ENCODE results near the gene RSPH9. TPM values are rescaled to one million over a fixed set of nuclear protein-coding genes. Genes with fewer than 3 reads are reported as not detected.
"Not testable (repeated sequence)": the region's sequence is repeated elsewhere in the genome, so short reads cannot be mapped to it uniquely, and the experiment has no call there.

The RSPH9 gene
- total RNA-seq, 1 donor from 2014 or later: 0.22 TPM

GRCh38 chr6:43657221-43657802, 12.5 kb downstream of the RSPH9 start:
- Mint-ChIP-seq H3K27ac (ENCODE audit: unreplicated experiment) (no peak overlapping the region), H3K9me3 (ENCODE audit: low read depth) (peaks cover 9% of the 10 kb centered on the region), H3K4me1 (ENCODE audit: low read depth) (no peaks in the 10 kb centered on the region), H3K27me3 (ENCODE audit: low read depth) (peaks cover 1% of the 10 kb centered on the region), H3K36me3 (ENCODE audit: low read depth) (no peaks in the 10 kb centered on the region), H3K4me3 (ENCODE audit: unreplicated experiment) (no peak overlapping the region)
- DNase-seq (ENCODE audit: low spot score): no peak
- no peak for TF ChIP-seq CTCF (IDR thresholded peaks at IDR 0.05)

- peaks cover 9% of the 10 kb centered on the region for H3K9me3 Mint-ChIP-seq (ENCODE audit: low read depth)
- H3K4me3 Mint-ChIP-seq (ENCODE audit: unreplicated experiment): no peak overlapping the region
- DNase-seq (ENCODE audit: low spot score): no peak
- no peak overlapping the region for H3K27ac Mint-ChIP-seq (ENCODE audit: unreplicated experiment)
- H3K36me3 Mint-ChIP-seq (ENCODE audit: low read depth): no peaks in the 10 kb centered on the region
- H3K27me3 Mint-ChIP-seq (ENCODE audit: low read depth): peaks cover 1% of the 10 kb centered on the region
- TF ChIP-seq CTCF (IDR thresholded peaks at IDR 0.05): no peak
- H3K4me1 Mint-ChIP-seq (ENCODE audit: low read depth): no peaks in the 10 kb centered on the region
Observed at GRCh38 chr6:43658161-43658560, 13.3 kb downstream of the RSPH9 start.

- not testable (repeated sequence) for DNase-seq (ENCODE audit: low spot score); H3K4me1 Mint-ChIP-seq (ENCODE audit: low read depth); H3K27ac Mint-ChIP-seq (ENCODE audit: unreplicated experiment); H3K9me3 Mint-ChIP-seq (ENCODE audit: low read depth); H3K4me3 Mint-ChIP-seq (ENCODE audit: unreplicated experiment); H3K27me3 Mint-ChIP-seq (ENCODE audit: low read depth); H3K36me3 Mint-ChIP-seq (ENCODE audit: low read depth)
Observed at GRCh38 chr6:43662948-43663347, 18.1 kb downstream of the RSPH9 start.

DNA sequence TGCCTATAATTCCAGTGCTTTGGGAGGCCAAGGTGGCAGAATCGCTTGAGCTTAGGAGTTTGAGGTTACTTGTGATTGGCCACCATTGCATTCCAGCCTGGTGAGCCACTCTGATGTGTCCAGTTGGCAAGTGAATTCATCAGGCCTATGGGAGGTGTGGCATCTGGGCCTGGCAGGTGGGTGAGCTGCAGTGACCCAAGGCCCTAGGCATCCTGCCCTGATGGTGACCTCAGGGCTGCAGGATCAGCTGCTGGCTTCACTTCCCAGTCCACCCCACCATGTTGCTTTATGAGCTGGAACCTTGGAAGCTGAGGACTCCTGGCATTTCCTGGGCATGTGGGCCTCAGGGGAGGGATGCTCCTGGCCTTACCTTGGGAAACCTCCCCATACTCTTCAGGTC, 20.5 kb downstream of the RSPH9 start:
- Mint-ChIP-seq H3K36me3 (ENCODE audit: low read depth) (no peaks in the 10 kb centered on the region), H3K9me3 (ENCODE audit: low read depth) (peaks cover 6% of the 10 kb centered on the region), H3K4me1 (ENCODE audit: low read depth) (peaks cover 22% of the 10 kb centered on the region), H3K27ac (ENCODE audit: unreplicated experiment) (no peak overlapping the region), H3K4me3 (ENCODE audit: unreplicated experiment) (no peak overlapping the region), H3K27me3 (ENCODE audit: low read depth) (no peaks in the 10 kb centered on the region)
- no peak for TF ChIP-seq CTCF (IDR thresholded peaks at IDR 0.05)
- DNase-seq (ENCODE audit: low spot score): no peak

DNA sequence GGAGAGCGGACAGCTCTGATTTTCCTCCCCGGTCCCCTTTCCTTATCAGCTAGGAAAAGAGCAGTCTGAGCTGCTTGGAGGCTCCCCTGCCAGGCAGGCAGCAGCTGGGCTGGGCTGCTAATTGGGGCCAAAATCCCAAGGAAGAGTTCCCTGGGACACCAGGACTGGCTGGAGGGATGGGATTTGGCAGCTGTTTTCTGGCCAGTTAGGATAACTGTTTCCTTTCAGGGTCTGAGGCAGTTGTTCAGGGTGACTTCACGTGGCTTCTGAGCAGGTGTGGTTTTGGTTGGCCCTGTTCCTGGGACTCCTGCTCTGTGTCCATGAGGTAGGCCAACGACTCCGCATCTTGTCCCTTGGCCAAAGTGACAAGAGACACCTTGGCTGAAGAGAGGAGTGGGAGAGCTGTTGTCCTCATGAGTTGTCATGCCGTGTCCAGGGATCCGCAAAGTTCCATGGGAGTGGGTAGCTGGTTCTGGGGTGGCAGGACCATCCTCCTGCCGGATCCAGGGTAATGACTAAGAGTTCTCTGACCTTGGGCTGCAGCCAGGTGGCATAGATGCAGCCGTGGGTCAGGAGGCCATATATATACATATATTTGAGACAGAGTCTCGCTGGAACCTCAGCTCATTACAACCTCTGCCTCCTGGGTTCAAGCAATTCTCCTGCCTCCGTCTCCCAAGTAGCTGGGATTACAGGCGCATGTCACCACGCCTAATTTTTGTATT, 21.5 kb downstream of the RSPH9 start:
- H3K4me3 Mint-ChIP-seq (ENCODE audit: unreplicated experiment): no peak overlapping the region
- no peak overlapping the region for H3K27ac Mint-ChIP-seq (ENCODE audit: unreplicated experiment)

More for the DNA sequence above, 21.5 kb downstream of the RSPH9 start:
- no peak for DNase-seq (ENCODE audit: low spot score)
- Mint-ChIP-seq H3K4me1 (ENCODE audit: low read depth) (peaks cover 22% of the 10 kb centered on the region), H3K36me3 (ENCODE audit: low read depth) (no peaks in the 10 kb centered on the region), H3K9me3 (ENCODE audit: low read depth) (no peaks in the 10 kb centered on the region), H3K27me3 (ENCODE audit: low read depth) (no peaks in the 10 kb centered on the region)
- TF ChIP-seq CTCF (IDR thresholded peaks at IDR 0.05): no peak
